Measurements from ENCODE around the gene IQCB1.

DNA sequence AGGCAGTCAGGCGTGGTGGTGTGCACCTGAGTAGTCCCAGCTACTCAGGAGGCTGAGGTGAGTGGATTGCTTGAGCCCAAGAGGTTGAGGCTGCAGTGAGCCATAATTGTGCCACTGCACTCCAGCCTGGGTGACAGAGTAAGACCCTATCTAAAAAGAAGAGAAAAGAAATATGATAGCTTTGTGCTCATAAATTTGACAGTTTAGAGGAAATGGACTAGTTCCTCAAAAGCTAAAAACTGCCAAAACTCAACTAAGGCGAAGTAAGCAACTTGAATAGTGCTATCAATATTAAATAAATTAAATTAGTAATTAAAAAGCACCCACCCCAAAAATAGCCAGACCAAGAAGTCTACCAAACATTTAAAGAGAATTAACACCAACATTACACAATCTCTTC lies 34.9 kb upstream of the IQCB1 start:
- TF ChIP-seq SIN3A (IDR thresholded peaks at IDR 0.05; ENCODE audit: borderline replicate concordance, insufficient read depth, low read length) (no peak), POLR2AphosphoS5 (IDR thresholded peaks at IDR 0.05; ENCODE audit: low read depth, low read length) (no peak)
